HG03521 (cell line): ENCODE results near the gene PPP1R16B.

Experiments used
- ATAC-seq: cut with Tn5 transposase; IDR thresholded peaks from one replicate; pipeline ENCODE4 v1.9.1; 2021; ENCODE audit warnings: mild to moderate bottlenecking, moderate library complexity; ENCODE audit not compliant: unreplicated experiment

PPP1R16B gene

DNA sequence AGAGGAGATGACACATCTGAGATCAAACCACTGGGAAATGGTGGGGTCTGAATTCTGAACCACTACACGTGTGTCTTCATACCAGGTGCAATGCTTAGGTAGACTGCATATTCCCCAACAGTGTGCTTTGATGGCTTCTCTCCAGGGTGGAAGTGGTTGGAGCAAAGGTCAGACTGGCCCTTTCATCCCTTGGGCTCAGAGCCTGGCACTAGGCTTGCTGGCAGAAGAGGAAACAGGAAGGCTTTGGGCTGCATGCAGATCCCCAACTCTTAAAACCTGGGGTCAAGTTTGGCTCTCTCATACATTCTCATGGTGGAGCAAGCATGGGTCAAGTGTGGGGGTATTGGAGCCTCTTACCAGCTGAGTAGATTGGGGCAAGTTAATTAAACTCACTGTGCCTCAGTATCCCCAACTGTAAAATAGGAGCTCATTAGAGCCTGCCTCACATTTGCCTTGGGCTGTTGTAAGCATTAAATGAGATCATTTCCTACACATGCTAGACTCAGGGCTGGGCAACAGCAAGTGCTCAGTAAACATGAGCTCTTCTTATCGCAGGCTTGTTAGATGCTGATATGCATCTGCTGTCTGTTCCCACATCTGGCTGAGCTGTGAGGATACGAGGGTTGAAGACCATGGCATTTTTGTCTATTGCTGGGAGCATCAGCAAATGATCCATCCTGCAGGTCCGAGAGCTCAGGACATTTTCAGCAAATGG is 69.1 kb downstream of the PPP1R16B start:
- no peak for ATAC-seq

DNA sequence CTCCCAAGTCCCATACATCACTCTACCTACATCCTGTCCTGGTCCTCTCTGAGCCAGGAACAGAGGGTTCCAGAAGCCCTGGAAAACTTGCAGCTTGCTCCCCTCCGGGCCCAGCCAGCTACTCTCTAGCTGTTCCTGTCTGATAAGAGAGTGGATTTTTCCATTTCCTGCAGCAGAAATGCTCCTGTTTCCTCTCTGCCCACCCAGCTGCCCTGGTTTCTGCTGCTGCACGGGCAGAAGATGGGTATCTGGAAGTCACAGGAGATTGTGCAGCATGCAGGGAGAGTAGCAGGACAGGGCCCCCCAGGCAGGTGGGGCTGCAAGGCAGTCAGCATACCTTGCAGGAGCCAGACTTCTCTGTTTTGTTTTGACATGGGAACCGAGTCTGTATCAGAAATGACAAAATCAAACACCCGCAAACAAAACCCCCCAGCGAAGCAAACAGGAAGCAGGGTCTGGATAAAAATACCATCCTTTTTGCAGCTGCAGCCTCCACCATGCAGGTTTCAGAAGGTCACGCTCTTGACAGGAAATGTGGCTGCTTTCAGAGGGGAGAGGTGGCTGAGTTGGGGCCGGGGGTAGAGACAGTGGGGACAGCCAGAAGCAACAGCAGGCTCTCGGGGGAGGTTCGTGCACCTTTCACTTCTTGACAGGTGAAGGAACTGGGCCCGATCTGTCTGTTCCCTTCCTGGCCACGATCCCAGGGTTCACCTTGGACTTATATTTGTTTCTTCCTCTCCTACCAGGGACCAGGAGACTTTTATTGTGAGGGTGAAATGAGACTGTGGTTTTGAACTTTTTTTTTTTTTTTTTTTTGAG is 69.9 kb downstream of the PPP1R16B start:
- ATAC-seq = peak; percentile 61

DNA sequence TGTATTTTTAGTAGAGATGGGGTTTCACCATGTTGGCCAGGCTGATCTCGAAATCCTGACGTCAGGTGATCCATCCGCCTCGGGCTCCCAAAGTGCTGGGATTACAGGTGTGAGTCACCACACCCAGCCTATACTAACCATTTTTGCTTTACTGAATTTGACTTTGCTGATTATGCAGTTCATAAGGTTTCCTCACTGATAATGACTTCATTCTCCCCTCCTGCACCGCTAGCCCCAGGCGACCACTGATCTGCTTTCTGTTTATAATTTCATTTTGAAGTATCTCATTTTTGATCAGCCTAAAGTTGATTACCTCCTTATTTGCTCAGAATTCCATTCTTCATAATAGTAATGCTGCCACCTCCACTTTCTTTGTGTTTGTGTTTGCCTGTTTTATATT is 72.0 kb downstream of the PPP1R16B start:
- no peak for ATAC-seq

DNA sequence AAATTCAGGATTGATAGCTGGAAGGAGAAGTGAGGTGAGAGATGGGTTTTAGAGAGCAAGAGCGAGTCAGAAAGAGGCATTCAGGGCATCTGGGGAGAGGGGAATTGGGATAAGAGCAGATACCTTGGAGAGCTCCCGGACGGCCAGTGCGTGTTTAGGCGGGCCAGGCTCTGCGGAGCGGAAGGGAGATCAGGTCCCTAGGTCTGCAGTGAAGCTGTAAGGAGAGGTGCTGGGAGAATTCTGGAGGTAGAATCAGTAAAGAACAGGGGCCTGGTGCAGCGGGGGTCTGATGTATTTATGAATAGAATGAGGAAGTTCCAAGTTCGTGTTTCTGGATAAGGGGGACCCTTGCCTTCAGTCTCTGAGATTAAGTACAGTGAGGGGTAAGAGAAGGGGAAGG is 73.4 kb downstream of the PPP1R16B start:
- ATAC-seq = no peak

DNA sequence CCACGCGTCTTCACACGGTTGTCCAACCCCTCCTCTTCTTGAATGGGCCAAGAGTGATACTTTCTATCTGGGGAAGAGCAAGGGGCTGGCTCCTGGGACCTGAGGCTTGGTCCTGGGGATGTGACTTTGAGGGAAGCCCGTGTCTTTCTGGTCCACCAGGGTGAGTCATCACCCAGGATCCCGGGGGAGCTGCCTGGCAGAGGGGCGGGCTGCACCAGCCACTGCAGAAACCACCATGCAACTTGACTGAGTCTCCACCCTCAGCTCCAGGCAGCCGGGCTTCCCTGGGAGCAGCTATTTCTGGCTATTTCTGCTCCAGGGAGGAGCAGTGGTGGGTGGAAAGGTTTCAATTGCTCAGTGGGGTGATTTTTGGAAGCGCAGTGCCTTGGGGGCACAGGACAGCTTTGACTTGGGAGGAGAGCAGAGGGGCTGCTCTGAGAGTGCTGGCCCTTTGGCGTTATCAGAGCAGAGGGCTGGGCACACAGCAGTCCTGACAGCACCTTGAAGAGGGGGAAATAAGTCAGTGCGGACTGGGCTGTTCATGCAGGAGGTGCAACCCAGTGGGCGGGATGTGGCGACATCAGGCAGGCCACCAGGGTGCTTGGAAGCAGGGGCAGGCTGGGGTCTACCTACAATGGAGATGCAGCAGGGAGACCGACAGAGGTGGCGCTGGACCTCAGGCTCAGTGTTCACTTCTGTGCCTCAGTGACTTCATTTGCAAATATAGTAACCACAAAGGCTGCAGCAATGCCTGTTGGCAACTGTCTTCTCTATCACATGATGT is 75.6 kb downstream of the PPP1R16B start:
- ATAC-seq = no peak

DNA sequence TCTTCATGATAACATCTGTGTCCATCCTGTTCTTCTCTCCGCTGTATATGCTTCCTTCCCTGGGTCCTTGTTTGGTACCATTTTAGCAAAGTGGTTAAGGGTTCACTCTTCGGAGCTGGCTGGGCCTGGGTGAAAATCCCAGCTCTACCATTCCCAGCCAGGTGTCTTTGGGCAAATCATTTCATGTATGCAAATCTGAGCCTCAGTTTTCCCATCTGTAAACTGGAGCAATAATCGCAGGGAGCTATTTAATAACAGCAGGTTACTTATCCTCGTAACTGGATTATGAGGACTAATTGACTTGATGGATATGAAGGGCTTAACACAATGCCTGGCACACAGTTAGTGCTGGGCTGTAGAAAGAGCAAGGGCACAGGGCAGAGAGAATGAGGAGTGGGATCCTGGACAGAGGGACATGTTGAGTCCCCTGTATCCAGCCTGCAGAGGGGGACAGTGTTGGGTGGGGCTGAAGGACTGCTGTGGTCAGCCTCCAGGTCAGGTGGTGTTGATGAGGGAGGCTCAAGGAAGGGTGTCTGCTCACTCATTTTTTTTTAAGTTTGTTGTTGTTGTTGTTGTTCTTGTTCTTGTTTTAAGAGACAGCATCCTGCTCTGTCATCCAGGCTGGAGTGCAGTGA is 76.4 kb downstream of the PPP1R16B start:
- no peak for ATAC-seq

DNA sequence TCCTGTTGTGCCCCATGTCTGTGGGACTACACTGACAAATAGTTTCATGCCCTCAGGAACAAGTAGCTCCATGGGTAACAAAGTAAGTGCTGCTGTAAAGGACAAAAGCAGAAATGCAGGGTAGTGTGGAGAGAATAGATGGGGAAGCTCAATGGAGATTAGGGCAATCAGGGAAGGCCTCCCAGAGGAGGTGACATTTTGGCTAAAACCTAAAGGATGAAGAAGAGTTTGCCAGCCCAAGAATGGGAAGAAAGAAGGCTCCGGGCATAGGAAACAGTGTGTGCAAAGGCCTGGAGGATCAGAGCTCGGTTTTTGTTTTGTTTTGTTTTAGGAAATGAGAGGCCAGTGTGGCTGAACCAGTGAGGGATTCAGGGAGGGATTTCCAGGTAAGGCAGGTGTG is 77.1 kb downstream of the PPP1R16B start:
- ATAC-seq = no peak

DNA sequence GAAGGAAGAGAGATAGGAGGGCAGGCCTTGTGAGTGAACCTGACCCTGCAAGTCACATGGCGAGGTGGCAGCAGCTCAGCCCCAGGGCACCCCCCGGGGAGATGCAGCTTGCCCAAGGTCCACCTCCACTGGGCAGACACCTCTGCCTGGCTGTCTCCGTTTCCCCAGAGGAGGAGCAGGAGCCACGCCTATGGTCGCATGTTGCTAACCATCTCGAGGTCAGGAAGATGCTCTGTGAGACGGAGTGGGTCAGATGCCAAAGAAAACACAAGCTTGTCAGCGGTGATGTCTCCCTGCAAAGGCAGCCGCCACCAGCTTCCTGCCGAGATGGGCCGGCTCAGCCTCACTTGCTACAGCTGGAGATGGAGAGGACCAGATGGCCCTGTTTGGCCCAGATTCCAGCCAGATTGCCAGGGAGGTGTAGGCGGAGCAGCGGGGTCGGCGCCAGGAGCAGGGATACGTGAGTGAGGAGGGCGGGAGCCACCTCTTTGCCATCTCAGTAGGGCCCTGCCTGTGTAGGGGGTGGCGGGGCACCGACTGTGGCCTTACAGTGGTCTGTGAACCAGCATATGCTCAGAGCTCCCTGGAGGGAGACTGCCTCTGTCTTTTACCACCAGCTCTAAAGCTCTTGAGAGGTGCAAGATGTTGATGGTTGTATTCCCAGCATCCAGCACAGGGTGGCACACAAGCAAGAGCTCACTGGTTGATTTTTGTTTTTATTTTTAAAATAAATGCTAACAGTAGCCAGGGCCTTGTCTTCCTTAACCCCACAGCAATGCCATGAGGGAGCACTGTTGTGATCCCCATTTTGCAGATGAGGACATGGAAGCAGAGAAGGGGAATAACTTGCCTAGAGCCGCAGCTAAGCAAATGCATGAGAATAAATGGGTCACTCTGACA is 77.8 kb downstream of the PPP1R16B start:
- ATAC-seq = no peak

DNA sequence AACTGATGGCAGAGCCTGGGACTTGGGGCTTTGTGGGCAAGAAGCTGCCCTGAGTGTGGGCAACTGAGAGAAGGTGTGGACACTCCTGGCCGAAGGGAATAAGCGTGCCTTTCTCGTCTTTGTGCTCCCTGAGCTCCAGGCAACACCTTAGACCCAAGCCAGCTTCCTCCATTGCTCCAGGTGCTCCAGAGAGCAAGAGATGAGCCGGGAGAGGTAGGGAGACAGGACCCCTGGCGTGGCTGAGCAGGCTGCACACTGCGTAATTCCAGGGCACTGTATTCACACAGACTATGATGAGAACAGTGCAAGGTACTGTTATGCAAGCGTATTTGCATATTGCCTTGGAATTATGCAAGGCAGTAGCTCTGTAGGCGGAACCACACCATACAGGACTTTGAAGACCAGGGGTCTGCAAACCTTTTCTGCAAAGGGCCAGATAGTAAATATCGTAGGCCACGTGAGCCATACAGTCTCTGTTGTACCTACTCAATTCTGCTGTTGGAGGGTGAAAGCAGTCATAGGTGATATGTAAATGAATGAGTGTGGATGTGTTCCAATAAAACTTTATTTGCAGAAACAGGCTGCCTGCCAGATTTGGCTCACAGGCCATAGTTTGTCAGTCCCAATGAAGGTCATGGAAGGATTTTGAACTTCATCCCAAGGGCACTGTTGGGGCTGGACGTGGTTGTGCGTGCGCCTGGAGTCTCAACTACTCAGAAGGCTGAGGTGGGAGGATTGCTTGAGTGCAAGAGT is 78.7 kb downstream of the PPP1R16B start:
- no peak for ATAC-seq

DNA sequence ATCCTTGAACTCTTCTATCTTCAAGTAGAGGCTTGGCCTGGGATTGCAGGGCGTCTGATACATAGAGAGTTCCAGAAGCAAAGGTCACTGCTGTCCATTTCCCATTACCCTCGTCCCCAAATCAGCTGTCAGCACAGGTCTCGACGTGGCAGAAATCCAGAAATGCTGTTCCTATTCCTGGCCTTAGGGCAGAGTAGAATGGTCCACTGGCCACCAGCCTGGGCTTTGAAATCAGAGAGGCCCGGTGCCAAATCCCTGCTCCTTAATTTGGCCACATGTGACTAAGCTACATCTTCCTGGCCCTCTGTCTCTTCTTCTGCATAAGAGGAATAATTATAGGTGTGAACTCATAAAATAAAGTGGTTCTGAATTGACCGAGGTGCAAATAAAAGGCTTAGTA is 79.9 kb downstream of the PPP1R16B start:
- ATAC-seq = no peak

DNA sequence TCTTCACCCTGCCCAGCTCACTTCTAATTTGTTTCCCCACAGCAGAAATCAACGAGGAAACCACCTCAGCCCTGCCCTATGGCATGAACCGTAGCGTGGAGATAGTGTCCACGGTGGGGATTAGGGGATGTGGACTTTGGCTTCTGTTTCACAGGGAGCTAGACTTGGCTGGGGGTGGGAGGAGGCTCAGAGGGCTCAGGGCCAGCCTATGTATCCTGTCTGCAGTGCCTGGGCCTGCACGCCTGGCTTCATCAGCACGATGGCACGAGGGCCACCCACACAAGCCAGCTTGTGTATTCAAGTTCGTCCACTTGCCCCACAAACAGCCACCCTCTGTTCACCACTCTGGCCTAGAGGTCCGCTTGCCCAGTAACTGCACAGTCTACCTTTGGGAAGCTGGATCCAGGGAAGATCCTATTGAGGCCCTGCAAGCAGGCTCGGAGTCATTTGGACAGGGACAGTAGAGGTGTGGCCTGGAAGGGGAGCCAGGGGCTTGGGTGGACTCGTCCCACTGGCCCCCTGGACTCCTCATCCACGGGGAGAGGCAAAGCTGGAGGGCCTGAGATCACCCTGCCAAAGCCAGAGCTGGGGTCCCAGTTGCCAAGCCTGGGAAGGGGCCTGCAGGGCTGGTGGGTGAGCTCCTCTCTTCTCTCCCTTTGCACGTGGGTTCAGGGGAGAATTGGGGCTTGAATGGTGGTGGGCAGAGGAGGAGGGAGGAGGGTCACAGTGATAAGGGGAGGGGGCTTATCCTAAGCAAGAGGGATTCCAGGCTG is 82.7 kb downstream of the PPP1R16B start:
- no peak for ATAC-seq

DNA sequence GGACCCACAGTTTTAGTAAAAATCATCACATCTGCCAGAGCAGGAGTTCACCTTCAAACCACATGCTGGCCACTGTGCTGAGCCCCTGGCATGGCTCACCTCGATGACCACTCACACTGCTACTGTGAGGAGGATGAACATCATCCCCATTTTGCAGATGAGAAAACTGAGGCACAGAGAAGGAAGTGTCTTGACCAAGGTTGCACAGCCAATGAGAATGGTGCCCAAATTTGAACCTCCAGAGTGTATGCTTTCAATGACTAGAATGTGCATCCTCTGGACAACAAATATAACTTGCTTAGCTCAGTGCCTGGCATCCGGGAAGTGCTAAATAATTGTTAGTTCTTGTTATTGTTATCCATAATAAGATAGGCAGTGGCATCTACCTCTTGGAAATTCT is 83.6 kb downstream of the PPP1R16B start:
- no peak for ATAC-seq

DNA sequence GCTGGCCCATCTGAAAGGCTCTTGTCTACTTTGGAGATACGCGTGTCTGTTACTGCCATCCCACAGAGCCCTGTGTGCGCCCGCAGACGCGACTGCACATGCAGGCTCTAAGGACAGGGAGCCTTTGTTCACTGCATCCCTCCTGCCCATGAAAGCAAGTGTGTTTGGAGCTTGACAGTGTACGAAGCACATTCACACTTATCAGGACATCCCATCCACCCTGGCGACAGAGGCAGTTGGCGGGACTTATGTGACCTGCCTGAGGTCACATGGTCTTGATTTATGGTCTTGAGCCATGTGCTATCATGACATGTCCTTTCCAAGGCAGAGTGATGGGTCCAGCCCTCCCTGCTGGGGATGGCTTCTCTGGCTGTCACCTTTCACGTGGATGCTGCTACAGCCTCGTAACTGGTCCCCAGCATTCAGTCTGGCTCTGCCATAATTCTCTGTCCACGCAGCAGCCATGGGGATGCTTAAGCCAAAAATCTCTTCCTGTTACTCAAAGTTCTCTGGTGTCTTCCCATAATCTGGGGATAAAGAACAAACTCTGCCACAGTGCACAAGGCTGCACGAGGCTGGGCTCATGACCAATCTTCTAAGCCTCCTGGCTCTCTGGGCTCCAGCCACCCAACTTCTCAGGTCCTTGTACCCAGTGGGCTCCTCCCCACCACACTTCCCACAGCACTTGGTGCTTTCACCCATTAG is 84.4 kb downstream of the PPP1R16B start:
- ATAC-seq = no peak

DNA sequence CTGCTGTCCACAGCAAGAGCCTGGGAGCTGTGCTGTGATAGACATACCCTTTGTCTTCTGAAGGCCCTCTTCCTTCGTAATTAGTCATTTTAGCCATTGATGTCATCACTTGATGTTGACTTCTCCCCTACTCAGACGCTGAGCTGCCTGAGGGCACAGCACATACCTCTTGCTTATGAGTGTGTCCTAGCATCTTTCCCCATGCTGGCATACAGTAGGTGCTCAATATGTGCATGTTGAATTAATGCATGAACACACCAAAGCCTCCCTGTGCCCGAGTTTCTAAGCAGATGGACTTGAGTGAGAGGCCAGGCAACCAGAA is 85.0 kb downstream of the PPP1R16B start:
- ATAC-seq = no peak

DNA sequence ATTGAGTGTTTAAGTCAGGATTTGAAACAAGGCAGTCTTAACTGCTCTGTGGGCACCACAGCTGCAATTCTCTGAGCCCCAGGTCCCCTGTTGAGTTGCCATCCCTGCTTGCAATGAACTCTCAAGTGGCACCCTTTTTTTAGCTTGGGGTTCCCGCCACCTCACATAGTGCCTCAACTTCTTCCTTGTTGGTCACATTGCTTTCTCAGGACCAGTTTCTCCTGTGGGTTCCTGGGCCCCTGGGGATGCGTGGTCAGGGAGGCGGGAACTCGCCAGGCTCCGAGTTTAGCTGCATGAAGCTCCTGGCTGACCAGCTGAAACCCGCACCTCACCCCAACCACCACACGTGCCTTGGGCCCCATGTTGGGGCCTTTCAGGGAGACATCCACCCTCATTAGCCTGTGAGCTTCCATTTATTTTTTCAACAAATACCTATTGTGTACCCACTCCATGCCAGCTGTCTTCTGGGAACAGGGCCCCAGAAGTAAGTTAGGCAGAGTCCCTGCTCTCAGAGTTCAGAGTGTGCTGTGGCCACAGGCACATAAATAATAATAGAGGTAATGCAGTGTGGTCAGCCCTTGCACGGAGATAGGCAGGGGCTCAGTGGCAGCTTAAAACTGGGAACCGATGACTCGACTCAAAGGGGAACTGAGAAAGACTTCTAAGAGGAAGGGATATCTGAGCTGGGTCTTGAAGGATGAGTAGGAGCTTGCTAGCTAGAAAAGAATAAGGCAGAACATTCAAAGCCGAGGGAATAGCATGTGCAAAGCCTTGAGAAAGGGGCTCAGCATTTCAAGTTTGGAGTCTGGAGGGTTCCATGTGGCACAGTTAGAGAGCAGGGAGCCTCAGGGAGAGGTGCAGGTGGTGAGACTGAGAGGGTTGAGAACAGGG is 86.8 kb downstream of the PPP1R16B start:
- ATAC-seq = peak; percentile 50

DNA sequence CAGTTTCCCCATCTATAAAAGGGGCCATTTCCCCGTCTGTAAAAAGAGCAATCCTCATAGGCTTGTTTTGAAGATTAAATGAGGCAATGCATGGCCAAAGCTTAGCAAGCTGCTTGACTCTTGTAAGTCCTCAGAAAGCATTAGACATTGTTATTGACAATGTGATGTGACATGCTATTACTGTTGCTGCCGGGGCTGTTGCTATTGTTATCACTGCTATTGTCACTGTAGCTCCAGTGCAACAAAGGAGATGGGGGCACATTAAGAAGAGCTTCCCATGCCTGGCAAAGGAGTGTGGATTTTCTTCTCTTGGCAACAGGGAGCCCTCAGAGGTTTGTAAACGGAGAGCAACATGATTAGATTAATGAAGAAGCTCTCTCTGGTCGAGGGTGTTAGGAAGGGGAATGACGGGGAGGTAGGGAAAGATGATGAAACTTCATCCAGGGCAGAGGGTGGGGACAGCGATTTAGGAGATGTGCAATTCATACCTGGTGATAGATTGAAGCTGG is 87.6 kb downstream of the PPP1R16B start:
- no peak for ATAC-seq

DNA sequence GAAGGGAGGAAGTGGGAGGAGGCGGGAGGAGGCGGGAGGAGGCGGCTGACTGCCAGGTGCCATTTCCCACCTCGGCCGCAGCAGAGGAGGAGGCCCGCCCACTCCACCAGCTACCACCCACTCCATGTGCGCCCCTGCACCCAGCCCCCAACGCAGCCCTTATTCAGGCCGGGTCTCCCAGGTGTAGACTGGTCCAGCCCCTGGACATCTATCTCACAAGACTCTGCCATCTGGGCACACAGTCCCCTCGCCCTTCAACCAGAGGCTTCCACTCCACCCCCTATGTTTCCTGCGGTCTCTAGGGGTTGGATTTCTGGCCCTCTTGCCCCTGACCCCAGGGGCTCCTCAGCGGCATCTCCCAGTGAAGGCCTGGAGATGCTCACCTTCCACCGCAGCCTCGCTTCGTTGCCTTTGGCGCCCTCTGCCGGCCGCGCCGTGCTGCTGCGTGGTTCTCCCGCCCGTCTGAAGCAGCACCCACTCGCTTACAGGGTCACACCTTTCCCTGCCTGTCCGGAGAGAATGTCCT is 88.1 kb downstream of the PPP1R16B start:
- ATAC-seq = no peak
